Transverse colon (tissue), 4 donors: ENCODE results near the gene AREL1. TPM values are rescaled to one million over a fixed set of nuclear protein-coding genes. Genes with fewer than 3 reads are reported as not detected.

Source experiments
- DNase-seq: peaks from one replicate; pipeline ENCODE4 v3.0.0-alpha.2; 2019
- H3K27ac ChIP-seq, 4 donors: fragments of 200-600 bp; sonication (generic); 2 replicates each; pipeline ENCODE4 v1.5.1; 2016 to 2018; ENCODE audit warnings: inconsistent platforms in 4 of 4
- H3K27me3 ChIP-seq: fragments of 200-600 bp; sonication (generic); 2 replicates; pipeline ENCODE4 v1.5.1; 2017; ENCODE audit warnings: inconsistent platforms
- H3K36me3 ChIP-seq, 4 donors: fragments of 200-600 bp; sonication (generic); 2 replicates each; pipeline ENCODE4 v1.5.1; 2017 to 2019; ENCODE audit warnings: inconsistent platforms in 4 of 4
- H3K4me1 ChIP-seq, 4 donors: fragments of 200-600 bp; sonication (generic); 2 replicates each; pipeline ENCODE4 v1.5.1; 2017 to 2020; ENCODE audit warnings: inconsistent platforms in 4 of 4
- H3K4me3 ChIP-seq, 4 donors: fragments of 200-600 bp; sonication (generic); 1 replicate in 1 of 4; 2 replicates in 3 of 4; pipeline versions ENCODE4 v1.5.1 to v1.6.1; 2017 to 2019; ENCODE audit warnings: inconsistent platforms in 4 of 4
- H3K9me3 ChIP-seq, 2 donors: fragments of 200-600 bp; sonication (generic); 2 replicates each; pipeline ENCODE4 v1.5.1; 2017 to 2019; ENCODE audit warnings: inconsistent platforms in 2 of 2
- CTCF ChIP-seq, 5 experiments: fragments of 200-600 bp in 3 of 5; fragments of 450-650 bp in 2 of 5; sonication (generic) in 3 of 5; IDR thresholded peaks; 1 replicate in 2 of 5; 2 replicates in 3 of 5; pipeline ENCODE4 v1.5.1; 2016 to 2017; ENCODE audit warnings: antibody characterized with exemption in 5 of 5, inconsistent platforms in 3 of 5, mild to moderate bottlenecking in 2 of 5, moderate library complexity in 1 of 5
- EP300 ChIP-seq: sonication (generic); formaldehyde crosslinking; IDR thresholded peaks from one replicate; pipeline ENCODE4 v1.6.1; 2017; ENCODE audit warnings: antibody characterized with exemption, low read depth
- POLR2A ChIP-seq: fragments of 450-650 bp; IDR thresholded peaks from one replicate; pipeline ENCODE4 v1.6.1; 2016; ENCODE audit warnings: antibody characterized with exemption, mild to moderate bottlenecking, moderate library complexity
- POLR2AphosphoS5 ChIP-seq, 3 donors: sonication (generic); formaldehyde crosslinking; IDR thresholded peaks; one replicate each; pipeline ENCODE4 v1.6.1; 2016; ENCODE audit warnings: antibody characterized with exemption in 3 of 3
- WGBS, 2 donors: methylation state at CpG; one replicate each; pipeline ENCODE4 v1.1.5; 2018; ENCODE audit warnings: low coverage in 1 of 2; 5-methylcytosine and 5-hydroxymethylcytosine counted together
- in situ Hi-C, 4 donors: fragments of 200-750 bp; cut with MboI; loops; one replicate each; pipeline versions ENCODE4 v1.15.0 to v1.15.1; 2017; ENCODE audit warnings: low sequenced_read_pairs in 3 of 4, low pct_ligation_motif_present in 1 of 4, low pct_unique_long_range_greater_than_20kb in 1 of 4
- intact Hi-C: fragments of 100-400 bp; cut with DNase I; formaldehyde crosslinking; loops from one replicate; pipeline ENCODE4 v1.15.1; 2023; ENCODE audit warnings: low total_unique reads
- total RNA-seq, 4 donors: library from RNA; depleted of rRNA; stranded (reverse); fragments of >200 nt; gene quantifications; one replicate each; pipeline ENCODE4 v1.1.0, GENCODE V29; 2016

The AREL1 gene
- total RNA-seq, 4 donors from 2014 or later: 22.4 to 57.1 (median 41.1) TPM

- no peaks in the 10 kb centered on the region for H3K36me3 ChIP-seq
- H3K27me3 ChIP-seq: peaks cover 7% of the 10 kb centered on the region
- in situ Hi-C loops: no loop called here
- no peaks in the 10 kb centered on the region for H3K9me3 ChIP-seq
- H3K4me1 ChIP-seq: no peaks in the 10 kb centered on the region
- H3K4me3 ChIP-seq: no peak overlapping the region
- TF ChIP-seq POLR2AphosphoS5 (IDR thresholded peaks at IDR 0.05): no peak
- no peak for TF ChIP-seq POLR2A
- TF ChIP-seq CTCF (IDR thresholded peaks at IDR 0.05): no peak
- TF ChIP-seq EP300: no peak
- no peak for DNase-seq
- no peak overlapping the region for H3K27ac ChIP-seq
- 57 to 81% methylated on average over 6 to 13 of the region's 13 CpGs for WGBS, 2 donors
- intact Hi-C loops: no loop called here
Observed at GRCh38 chr14:74645756-74646470, 67.0 kb downstream of the AREL1 start.

GRCh38 chr14:74645244-74645643, 67.6 kb downstream of the AREL1 start:
- no peaks in the 10 kb centered on the region for H3K9me3 ChIP-seq

GRCh38 chr14:74641601-74642391, 71.1 kb downstream of the AREL1 start:
- no peaks in the 10 kb centered on the region for H3K9me3 ChIP-seq
- no peak overlapping the region for H3K27ac ChIP-seq
- WGBS, 2 donors: 91 to 96% methylated on average over 6 to 12 of the region's 12 CpGs
- H3K4me1 ChIP-seq: no peaks in the 10 kb centered on the region
- in situ Hi-C loops: no loop called here
- intact Hi-C loops: no loop called here
- DNase-seq: no peak
- H3K4me3 ChIP-seq: no peak overlapping the region
- no peaks in the 10 kb centered on the region for H3K36me3 ChIP-seq
- H3K27me3 ChIP-seq: peaks cover 7% of the 10 kb centered on the region
- TF ChIP-seq CTCF (IDR thresholded peaks at IDR 0.05) (no peak), POLR2A (no peak), POLR2AphosphoS5 (IDR thresholded peaks at IDR 0.05) (no peak), EP300 (no peak)

More at GRCh38 chr14:74645244-74645643, 67.6 kb downstream of the AREL1 start:
- WGBS, 2 donors: 60 to 73% methylated on average over 2 to 5 of the region's 5 CpGs
- Histone ChIP-seq H3K4me3 (no peak overlapping the region), H3K27ac (no peak overlapping the region), H3K36me3 (no peaks in the 10 kb centered on the region), H3K27me3 (peaks cover 7% of the 10 kb centered on the region), H3K4me1 (no peaks in the 10 kb centered on the region)
- no peak for DNase-seq
- intact Hi-C loops (no loop called here), in situ Hi-C loops (no loop called here)
- no peak for TF ChIP-seq CTCF (IDR thresholded peaks at IDR 0.05)
- TF ChIP-seq POLR2A: no peak
- TF ChIP-seq POLR2AphosphoS5 (IDR thresholded peaks at IDR 0.05): no peak
- TF ChIP-seq EP300: no peak

GRCh38 chr14:74638966-74639365, 73.9 kb downstream of the AREL1 start:
- WGBS, 2 donors: 77 to 82% methylated on average over 1 of the region's 1 CpG
- Histone ChIP-seq H3K27me3 (no peaks in the 10 kb centered on the region), H3K27ac (no peak overlapping the region), H3K9me3 (no peaks in the 10 kb centered on the region), H3K4me1 (no peaks in the 10 kb centered on the region), H3K36me3 (no peaks in the 10 kb centered on the region), H3K4me3 (no peak overlapping the region)
- in situ Hi-C loops: no loop called here
- DNase-seq: no peak
- TF ChIP-seq POLR2AphosphoS5 (IDR thresholded peaks at IDR 0.05) (peak in 2 of 3 donors; percentile 25 to 51), EP300 (no peak)
- intact Hi-C loops: no loop called here
